Measurements from ENCODE around the gene CYP4F22. TPM values are rescaled to one million over a fixed set of nuclear protein-coding genes. Genes with fewer than 3 reads are reported as not detected.

The CYP4F22 gene
- total RNA-seq, 2 donors from 2014 or later = 28.9 to 48.1 TPM

DNA sequence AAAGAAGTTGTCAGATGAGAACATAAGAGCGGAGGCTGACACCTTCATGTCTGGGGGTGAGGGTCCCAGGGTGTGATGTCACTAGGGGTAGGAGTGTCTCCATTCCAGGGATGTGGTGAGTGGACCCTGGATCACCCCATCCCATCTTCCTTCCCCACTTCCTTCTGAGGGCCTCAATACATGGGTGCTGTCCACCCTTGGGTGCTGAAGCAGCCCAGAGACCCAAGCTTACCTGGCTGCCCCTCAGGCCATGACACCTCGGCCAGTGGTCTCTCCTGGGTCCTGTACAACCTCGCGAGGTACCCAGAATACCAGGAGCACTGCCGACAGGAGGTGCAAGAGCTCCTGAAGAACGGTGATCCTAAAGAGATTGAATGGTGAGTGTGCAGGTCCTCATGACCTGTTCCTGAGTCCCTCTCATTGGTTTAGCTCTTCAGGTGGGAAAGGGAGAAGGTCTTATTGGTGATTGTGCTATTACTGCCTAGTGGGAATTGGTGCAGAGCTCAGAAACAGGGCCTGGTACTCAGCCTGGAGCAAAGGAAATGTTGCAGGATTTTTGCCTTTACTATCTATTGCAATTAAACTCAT is 69.0 kb downstream of the CYP4F22 start:
- no peak for DNase-seq (ENCODE audit: low spot score)
- WGBS = 71% methylated on average over 6 of the region's 6 CpGs
- Histone ChIP-seq H3K27me3 (replicated peaks; ENCODE audit: insufficient read depth) (no peaks in the 10 kb centered on the region), H3K27ac (no peak overlapping the region), H3K36me3 (no peaks in the 10 kb centered on the region), H3K9me3 (no peaks in the 10 kb centered on the region), H3K4me1 (replicated peaks) (no peaks in the 10 kb centered on the region), H3K4me3 (no peak overlapping the region)
- no peak for TF ChIP-seq POLR2A (IDR thresholded peaks at IDR 0.05)
- no peak for TF ChIP-seq CTCF (IDR thresholded peaks at IDR 0.05)
- TF ChIP-seq POLR2AphosphoS5 (IDR thresholded peaks at IDR 0.05) = no peak
- intact Hi-C loops (cut with DNase I) = no loop called here

DNA sequence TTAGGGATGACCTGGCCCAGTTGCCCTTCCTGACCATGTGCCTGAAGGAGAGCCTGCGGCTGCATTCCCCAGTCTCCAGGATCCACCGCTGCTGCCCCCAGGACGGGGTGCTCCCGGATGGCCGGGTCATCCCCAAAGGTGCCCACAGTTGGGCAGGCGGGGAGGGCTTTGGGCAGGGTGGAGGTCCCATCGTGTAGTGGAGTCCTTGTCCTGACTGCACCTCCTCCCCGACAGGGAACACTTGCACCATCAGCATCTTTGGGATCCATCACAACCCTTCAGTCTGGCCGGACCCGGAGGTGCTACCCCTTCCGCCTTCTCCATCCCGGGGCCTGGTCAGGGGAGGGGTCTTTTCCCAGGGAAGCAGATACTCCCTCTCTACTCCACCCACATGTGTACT is 75.0 kb downstream of the CYP4F22 start:
- no peaks in the 10 kb centered on the region for H3K27me3 ChIP-seq (replicated peaks; ENCODE audit: insufficient read depth)

DNA sequence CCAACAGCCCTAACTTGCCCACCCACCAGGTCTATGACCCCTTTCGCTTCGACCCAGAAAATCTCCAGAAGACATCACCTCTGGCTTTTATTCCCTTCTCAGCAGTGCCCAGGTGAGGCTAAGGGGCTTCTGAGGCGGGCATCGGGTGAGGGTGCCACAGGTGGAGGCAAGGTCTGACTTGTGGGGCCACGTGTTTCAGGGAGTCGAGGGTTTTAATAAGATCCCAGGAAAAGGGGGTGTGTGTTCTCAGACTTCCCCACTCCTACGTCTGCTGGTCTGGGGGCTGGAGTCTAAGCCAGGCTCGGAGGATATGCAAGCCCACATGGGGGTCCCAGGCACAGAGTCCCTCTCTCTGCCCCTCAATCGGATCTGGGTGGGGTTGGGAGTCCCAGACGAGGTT is 75.8 kb downstream of the CYP4F22 start:
- TF ChIP-seq POLR2A (IDR thresholded peaks at IDR 0.05) (no peak), CTCF (IDR thresholded peaks at IDR 0.05) (no peak), POLR2AphosphoS5 (IDR thresholded peaks at IDR 0.05) (no peak)
- Histone ChIP-seq H3K4me1 (replicated peaks) (no peaks in the 10 kb centered on the region), H3K27ac (no peak overlapping the region), H3K9me3 (no peaks in the 10 kb centered on the region), H3K36me3 (no peaks in the 10 kb centered on the region), H3K4me3 (no peak overlapping the region), H3K27me3 (replicated peaks; ENCODE audit: insufficient read depth) (no peaks in the 10 kb centered on the region)
- DNase-seq (ENCODE audit: low spot score) = no peak
- intact Hi-C loops (cut with DNase I) = no loop called here
- WGBS = 40% methylated on average over 10 of the region's 10 CpGs

More for the DNA sequence above, 75.0 kb downstream of the CYP4F22 start:
- no peak for DNase-seq (ENCODE audit: low spot score)
- H3K9me3 ChIP-seq = no peaks in the 10 kb centered on the region
- no peaks in the 10 kb centered on the region for H3K4me1 ChIP-seq (replicated peaks)
- intact Hi-C loops (cut with DNase I) = no loop called here
- no peaks in the 10 kb centered on the region for H3K36me3 ChIP-seq
- TF ChIP-seq POLR2A (IDR thresholded peaks at IDR 0.05) (no peak), POLR2AphosphoS5 (IDR thresholded peaks at IDR 0.05) (no peak), CTCF (IDR thresholded peaks at IDR 0.05) (no peak)
- 87% methylated on average over 11 of the region's 12 CpGs for WGBS
- H3K27ac ChIP-seq = no peak overlapping the region
- no peak overlapping the region for H3K4me3 ChIP-seq

- DNase-seq (ENCODE audit: low spot score) = peak; percentile 72
- no peaks in the 10 kb centered on the region for H3K9me3 ChIP-seq
- H3K4me3 ChIP-seq = no peak overlapping the region
- no peaks in the 10 kb centered on the region for H3K36me3 ChIP-seq
- TF ChIP-seq POLR2AphosphoS5 (IDR thresholded peaks at IDR 0.05) (peak; percentile 9), CTCF (IDR thresholded peaks at IDR 0.05) (peak; percentile 74 to 94 (median 84)), POLR2A (IDR thresholded peaks at IDR 0.05) (peak; percentile 10)
- H3K4me1 ChIP-seq (replicated peaks) = no peaks in the 10 kb centered on the region
- intact Hi-C loops (cut with DNase I) = no loop called here
- no peak overlapping the region for H3K27ac ChIP-seq
- no peaks in the 10 kb centered on the region for H3K27me3 ChIP-seq (replicated peaks; ENCODE audit: insufficient read depth)
- 14% methylated on average over 31 of the region's 35 CpGs for WGBS
Measured at GRCh38 chr19:15584541-15585115, 76.3 kb downstream of the CYP4F22 start.

GRCh38 chr19:15587663-15588062 is 79.3 kb downstream of the CYP4F22 start:
- DNase-seq (ENCODE audit: low spot score) = no peak
- H3K27ac ChIP-seq = no peak overlapping the region
- WGBS = 88% methylated on average over 9 of the region's 9 CpGs
- H3K4me3 ChIP-seq = no peak overlapping the region
- H3K27me3 ChIP-seq (replicated peaks; ENCODE audit: insufficient read depth) = no peaks in the 10 kb centered on the region
- no peaks in the 10 kb centered on the region for H3K4me1 ChIP-seq (replicated peaks)
- no peaks in the 10 kb centered on the region for H3K9me3 ChIP-seq
- intact Hi-C loops (cut with DNase I) = no loop called here
- TF ChIP-seq POLR2A (IDR thresholded peaks at IDR 0.05) = no peak
- TF ChIP-seq POLR2AphosphoS5 (IDR thresholded peaks at IDR 0.05) = no peak
- TF ChIP-seq CTCF (IDR thresholded peaks at IDR 0.05) = no peak
- no peaks in the 10 kb centered on the region for H3K36me3 ChIP-seq

All from prostate gland (tissue), 2 donors.